Measurements from ENCODE around the gene MAP3K4. TPM values are rescaled to one million over a fixed set of nuclear protein-coding genes. Genes with fewer than 3 reads are reported as not detected.

The MAP3K4 gene
- total RNA-seq, 3 donors from 2014 or later: 24.6 to 49.2 (median 45.2) TPM

- Histone ChIP-seq H3K36me3 (no peaks in the 10 kb centered on the region), H3K27me3 (no peaks in the 10 kb centered on the region), H3K27ac (no peak overlapping the region), H3K4me3 (no peak overlapping the region), H3K9me3 (no peaks in the 10 kb centered on the region), H3K4me1 (no peaks in the 10 kb centered on the region)
- no peak for TF ChIP-seq CTCF (IDR thresholded peaks at IDR 0.05)
- TF ChIP-seq POLR2AphosphoS5 (IDR thresholded peaks at IDR 0.05): no peak
- TF ChIP-seq POLR2A (IDR thresholded peaks at IDR 0.05): no peak
- intact Hi-C loops (cut with DNase I; ENCODE audit: low total_unique reads): no loop called here
- DNase-seq (ENCODE audit: low spot score in 2 of 2): no peak
Measured at GRCh38 chr6:160998217-160998616, 6.6 kb downstream of the MAP3K4 start.

GRCh38 chr6:160998766-160999165 lies 7.2 kb downstream of the MAP3K4 start:
- DNase-seq (ENCODE audit: low spot score in 2 of 2): no peak
- H3K4me1 ChIP-seq: no peaks in the 10 kb centered on the region
- no peak overlapping the region for H3K27ac ChIP-seq
- no peaks in the 10 kb centered on the region for H3K9me3 ChIP-seq
- no peak overlapping the region for H3K4me3 ChIP-seq
- TF ChIP-seq CTCF (IDR thresholded peaks at IDR 0.05): no peak
- TF ChIP-seq POLR2A (IDR thresholded peaks at IDR 0.05): no peak
- no peak for TF ChIP-seq POLR2AphosphoS5 (IDR thresholded peaks at IDR 0.05)
- intact Hi-C loops (cut with DNase I; ENCODE audit: low total_unique reads): no loop called here
- H3K36me3 ChIP-seq: no peaks in the 10 kb centered on the region
- H3K27me3 ChIP-seq: no peaks in the 10 kb centered on the region

- no peak for DNase-seq (ENCODE audit: low spot score in 2 of 2)
- no peak for TF ChIP-seq POLR2AphosphoS5 (IDR thresholded peaks at IDR 0.05)
- no peak for TF ChIP-seq CTCF (IDR thresholded peaks at IDR 0.05)
- no peak for TF ChIP-seq POLR2A (IDR thresholded peaks at IDR 0.05)
- Histone ChIP-seq H3K4me1 (no peaks in the 10 kb centered on the region), H3K36me3 (no peaks in the 10 kb centered on the region), H3K27ac (no peak overlapping the region), H3K4me3 (no peak overlapping the region), H3K9me3 (no peaks in the 10 kb centered on the region), H3K27me3 (no peaks in the 10 kb centered on the region)
- intact Hi-C loops (cut with DNase I; ENCODE audit: low total_unique reads): no loop called here
Measured at GRCh38 chr6:160999516-160999915, 7.9 kb downstream of the MAP3K4 start.

- H3K9me3 ChIP-seq: no peaks in the 10 kb centered on the region
- no peak for DNase-seq (ENCODE audit: low spot score in 2 of 2)
- H3K36me3 ChIP-seq: no peaks in the 10 kb centered on the region
- H3K27me3 ChIP-seq: no peaks in the 10 kb centered on the region
- H3K27ac ChIP-seq: no peak overlapping the region
- H3K4me3 ChIP-seq: no peak overlapping the region
- intact Hi-C loops (cut with DNase I; ENCODE audit: low total_unique reads): no loop called here
- TF ChIP-seq POLR2A (IDR thresholded peaks at IDR 0.05) (no peak), POLR2AphosphoS5 (IDR thresholded peaks at IDR 0.05) (no peak), CTCF (IDR thresholded peaks at IDR 0.05) (no peak)
- no peaks in the 10 kb centered on the region for H3K4me1 ChIP-seq
Measured at GRCh38 chr6:161000632-161001031, 9.1 kb downstream of the MAP3K4 start.

GRCh38 chr6:161001421-161001820 lies 9.9 kb downstream of the MAP3K4 start:
- Histone ChIP-seq H3K4me3 (no peak overlapping the region), H3K9me3 (no peaks in the 10 kb centered on the region)
- no peak for DNase-seq (ENCODE audit: low spot score in 2 of 2)

More at GRCh38 chr6:161001421-161001820, 9.9 kb downstream of the MAP3K4 start:
- TF ChIP-seq POLR2AphosphoS5 (IDR thresholded peaks at IDR 0.05): no peak
- no peak for TF ChIP-seq POLR2A (IDR thresholded peaks at IDR 0.05)
- no peak for TF ChIP-seq CTCF (IDR thresholded peaks at IDR 0.05)
- H3K27me3 ChIP-seq: no peaks in the 10 kb centered on the region
- H3K36me3 ChIP-seq: no peaks in the 10 kb centered on the region
- intact Hi-C loops (cut with DNase I; ENCODE audit: low total_unique reads): no loop called here
- H3K4me1 ChIP-seq: no peaks in the 10 kb centered on the region
- H3K27ac ChIP-seq: no peak overlapping the region

Measured in breast epithelium (tissue), 4 donors.